Smooth muscle cell (in vitro differentiated cells): ENCODE measurements around the gene HNRNPD. TPM values are rescaled to one million over a fixed set of nuclear protein-coding genes. Genes with fewer than 3 reads are reported as not detected.

Experiments used
- DNase-seq: peaks from one replicate; lab custom pipeline; 2025; ENCODE audit not compliant: unreplicated experiment; lab: John Stamatoyannopoulos, UW
- H2AFZ ChIP-seq: fragments of 200-600 bp; sonication (generic); 2 replicates; pipeline ENCODE4 v1.6.0; 2016; ENCODE audit warnings: antibody characterized with exemption, low read depth, mild to moderate bottlenecking
- H3F3A ChIP-seq: fragments of 200-600 bp; sonication (generic); 2 replicates; pipeline ENCODE4 v1.6.0; 2017; ENCODE audit warnings: antibody characterized with exemption, low read depth
- H3K27ac ChIP-seq: fragments of 200-600 bp; sonication (generic); 2 replicates; pipeline ENCODE4 v1.5.1; 2016; ENCODE audit warnings: low read depth, mild to moderate bottlenecking
- H3K27me3 ChIP-seq: fragments of 200-600 bp; sonication (generic); 2 replicates; pipeline ENCODE4 v1.6.1; 2016; ENCODE audit warnings: low read depth, mild to moderate bottlenecking
- H3K36me3 ChIP-seq: fragments of 200-600 bp; sonication (generic); 2 replicates; pipeline ENCODE4 v1.5.1; 2016; ENCODE audit warnings: low read depth
- H3K4me1 ChIP-seq: fragments of 200-600 bp; sonication (generic); 2 replicates; pipeline ENCODE4 v1.5.1; 2016; ENCODE audit warnings: low read depth
- H3K4me2 ChIP-seq: fragments of 200-600 bp; sonication (generic); 2 replicates; pipeline ENCODE4 v1.6.0; 2016; ENCODE audit warnings: mild to moderate bottlenecking
- H3K4me3 ChIP-seq: fragments of 200-600 bp; sonication (generic); 2 replicates; pipeline ENCODE4 v1.5.1; 2016; ENCODE audit warnings: mild to moderate bottlenecking
- H3K79me2 ChIP-seq: fragments of 200-600 bp; sonication (generic); 2 replicates; pipeline ENCODE4 v1.6.0; 2016; ENCODE audit warnings: low read depth, mild to moderate bottlenecking
- H3K9ac ChIP-seq: fragments of 200-600 bp; sonication (generic); 2 replicates; pipeline ENCODE4 v1.6.0; 2016; ENCODE audit warnings: low read depth
- H3K9me3 ChIP-seq: fragments of 200-600 bp; sonication (generic); replicated peaks from 2 replicates; pipeline ENCODE4 v1.5.1; 2016; ENCODE audit warnings: low read depth
- H4K20me1 ChIP-seq: fragments of 200-600 bp; sonication (generic); 2 replicates; pipeline ENCODE4 v1.6.0; 2016; ENCODE audit warnings: low read depth
- CTCF ChIP-seq: fragments of 200-600 bp; sonication (generic); IDR thresholded peaks from 2 replicates; pipeline ENCODE4 v1.5.1; 2017; ENCODE audit warnings: borderline replicate concordance, mild to moderate bottlenecking, antibody characterized with exemption; ENCODE audit not compliant: insufficient read depth, poor library complexity, severe bottlenecking
- WGBS: methylation state at CpG from one replicate; pipeline ENCODE4 v1.1.7; 2016; ENCODE audit warnings: low lambda C conversion rate; 5-methylcytosine and 5-hydroxymethylcytosine counted together
- polyA plus RNA-seq: library from polyadenylated mRNA; unstranded; fragments of >200 nt; fragmentation: Nextera tagmentation; extraction: Ambion mirVana; gene quantifications from 2 replicates; pipeline ENCODE4 v1.2.1, GENCODE V29; 2016
- total RNA-seq: library from RNA; depleted of rRNA; stranded (reverse); fragments of >200 nt; gene quantifications from 2 replicates; pipeline ENCODE4 v1.2.3, GENCODE V29; 2014

Gene HNRNPD
- total and polyA plus RNA-seq, 2 experiments from 2014 or later = 58.7 to 162 TPM

- H3K27me3 ChIP-seq = no peaks in the 10 kb centered on the region
- no peaks in the 10 kb centered on the region for H3K4me1 ChIP-seq
- H3K79me2 ChIP-seq = no peaks in the 10 kb centered on the region
- H3F3A ChIP-seq = no peaks in the 10 kb centered on the region
- H3K27ac ChIP-seq = no peak overlapping the region
- no peaks in the 10 kb centered on the region for H3K9me3 ChIP-seq
- no peak overlapping the region for H3K4me3 ChIP-seq
- H2AFZ ChIP-seq = no peak overlapping the region
- no peaks in the 10 kb centered on the region for H3K36me3 ChIP-seq
- H3K9ac ChIP-seq = no peak overlapping the region
- no peaks in the 10 kb centered on the region for H4K20me1 ChIP-seq
- H3K4me2 ChIP-seq = no peak overlapping the region
- no peak for TF ChIP-seq CTCF
- no peak for DNase-seq
- 95% methylated on average over 17 of the region's 17 CpGs for WGBS
These were observed 28.5 kb upstream of the HNRNPD start for GRCh38 chr4:82402196-82402775.

GRCh38 chr4:82401600-82401999 lies 27.8 kb upstream of the HNRNPD start:
- H3K4me1 ChIP-seq = no peaks in the 10 kb centered on the region
- no peak for DNase-seq
- H4K20me1 ChIP-seq = no peaks in the 10 kb centered on the region
- H3K9ac ChIP-seq = no peak overlapping the region
- H3K79me2 ChIP-seq = no peaks in the 10 kb centered on the region
- no peak for TF ChIP-seq CTCF
- no peaks in the 10 kb centered on the region for H3K9me3 ChIP-seq
- no peaks in the 10 kb centered on the region for H3K36me3 ChIP-seq
- 92% methylated on average over 7 of the region's 7 CpGs for WGBS
- no peaks in the 10 kb centered on the region for H3F3A ChIP-seq
- H3K27ac ChIP-seq = no peak overlapping the region
- H3K4me3 ChIP-seq = no peak overlapping the region
- no peak overlapping the region for H3K4me2 ChIP-seq
- H2AFZ ChIP-seq = no peak overlapping the region
- H3K27me3 ChIP-seq = no peaks in the 10 kb centered on the region

GRCh38 chr4:82398263-82398662 lies 24.5 kb upstream of the HNRNPD start:
- H3K79me2 ChIP-seq = no peaks in the 10 kb centered on the region
- no peak overlapping the region for H3K9ac ChIP-seq
- no peak for DNase-seq
- whole genome bisulfite sequencing = 79% methylated on average over 1 of the region's 1 CpG
- no peak overlapping the region for H3K4me3 ChIP-seq
- no peak overlapping the region for H2AFZ ChIP-seq
- H3K27me3 ChIP-seq = no peaks in the 10 kb centered on the region
- no peaks in the 10 kb centered on the region for H3F3A ChIP-seq
- H3K4me2 ChIP-seq = no peak overlapping the region
- no peaks in the 10 kb centered on the region for H3K4me1 ChIP-seq
- H4K20me1 ChIP-seq = no peaks in the 10 kb centered on the region
- H3K9me3 ChIP-seq = no peaks in the 10 kb centered on the region
- no peak for TF ChIP-seq CTCF
- H3K27ac ChIP-seq = no peak overlapping the region
- no peaks in the 10 kb centered on the region for H3K36me3 ChIP-seq

- no peaks in the 10 kb centered on the region for H3K4me1 ChIP-seq
- no peak overlapping the region for H2AFZ ChIP-seq
- H3K36me3 ChIP-seq = no peaks in the 10 kb centered on the region
- H4K20me1 ChIP-seq = no peaks in the 10 kb centered on the region
- H3K9ac ChIP-seq = no peak overlapping the region
- H3K27me3 ChIP-seq = no peaks in the 10 kb centered on the region
- H3K27ac ChIP-seq = no peak overlapping the region
- no peak for DNase-seq
- no peak overlapping the region for H3K4me3 ChIP-seq
- H3K4me2 ChIP-seq = no peak overlapping the region
- H3K9me3 ChIP-seq = no peaks in the 10 kb centered on the region
- H3F3A ChIP-seq = no peaks in the 10 kb centered on the region
- TF ChIP-seq CTCF = no peak
- 97% methylated on average over 3 of the region's 3 CpGs for WGBS
- H3K79me2 ChIP-seq = no peaks in the 10 kb centered on the region
These were observed 23.7 kb upstream of the HNRNPD start for GRCh38 chr4:82397527-82397926.
